Neural progenitor cell (in vitro differentiated cells): Measurements from ENCODE around the gene ZBBX. TPM values are rescaled to one million over a fixed set of nuclear protein-coding genes. Genes with fewer than 3 reads are reported as not detected.

ENCODE experiments used
- DNase-seq: peaks from one replicate; pipeline ENCODE4 v3.0.0-alpha.2; 2016; ENCODE audit warnings: low spot score
- H2AFZ ChIP-seq: fragments of 200-600 bp; sonication (generic); replicated peaks from 2 replicates; pipeline ENCODE4 v1.6.1; 2016; ENCODE audit warnings: antibody characterized with exemption
- H3F3A ChIP-seq: fragments of 200-600 bp; sonication (generic); 2 replicates; pipeline ENCODE4 v1.6.1; 2016; ENCODE audit warnings: antibody characterized with exemption, low read depth
- H3K27ac ChIP-seq: fragments of 200-600 bp; sonication (generic); 2 replicates; pipeline ENCODE4 v1.5.1; 2016; ENCODE audit warnings: mild to moderate bottlenecking
- H3K27me3 ChIP-seq: fragments of 200-600 bp; sonication (generic); 2 replicates; pipeline ENCODE4 v1.6.1; 2016; ENCODE audit warnings: mild to moderate bottlenecking, moderate library complexity
- H3K36me3 ChIP-seq: fragments of 200-600 bp; sonication (generic); 2 replicates; pipeline ENCODE4 v1.5.1; 2016
- H3K4me1 ChIP-seq: fragments of 200-600 bp; sonication (generic); 2 replicates; pipeline ENCODE4 v1.6.1; 2016; ENCODE audit warnings: mixed run types
- H3K4me2 ChIP-seq: fragments of 200-600 bp; sonication (generic); 2 replicates; pipeline ENCODE4 v1.6.1; 2016
- H3K4me3 ChIP-seq: fragments of 200-600 bp; sonication (generic); 2 replicates; pipeline ENCODE4 v1.5.1; 2016
- H3K79me2 ChIP-seq: fragments of 200-600 bp; sonication (generic); 2 replicates; pipeline ENCODE4 v1.6.1; 2016; ENCODE audit warnings: low read depth
- H3K9ac ChIP-seq: fragments of 200-600 bp; sonication (generic); 2 replicates; pipeline ENCODE4 v1.6.1; 2016
- H3K9me3 ChIP-seq: fragments of 200-600 bp; sonication (generic); 2 replicates; pipeline ENCODE4 v1.5.1; 2016; ENCODE audit warnings: low read depth
- H4K20me1 ChIP-seq: fragments of 200-600 bp; sonication (generic); 2 replicates; pipeline ENCODE4 v1.6.1; 2016; ENCODE audit warnings: low read depth
- H3K27ac Mint-ChIP-seq: 3 replicates; pipeline ENCODE4 v1.8.0; 2021; ENCODE audit warnings: mixed read lengths
- H3K27me3 Mint-ChIP-seq: 2 replicates; pipeline ENCODE4 v1.8.0; 2022; ENCODE audit warnings: low read depth, mild to moderate bottlenecking, inconsistent platforms, moderate library complexity, mixed read lengths; ENCODE audit not compliant: insufficient read depth
- H3K36me3 Mint-ChIP-seq: 3 replicates; pipeline ENCODE4 v1.8.0; 2021; ENCODE audit warnings: mixed read lengths
- H3K4me1 Mint-ChIP-seq: 3 replicates; pipeline ENCODE4 v1.8.0; 2021; ENCODE audit warnings: mixed read lengths
- H3K4me3 Mint-ChIP-seq: 3 replicates; pipeline ENCODE4 v1.8.0; 2021; ENCODE audit warnings: mild to moderate bottlenecking, moderate library complexity, mixed read lengths
- H3K9me3 Mint-ChIP-seq: 3 replicates; pipeline ENCODE4 v1.8.0; 2020; ENCODE audit warnings: mixed read lengths
- EZH2 ChIP-seq: fragments of 200-600 bp; sonication (generic); IDR thresholded peaks from 2 replicates; pipeline ENCODE4 v1.6.1; 2017; ENCODE audit warnings: antibody characterized with exemption, mild to moderate bottlenecking, moderate library complexity
- EZH2phosphoT487 ChIP-seq: fragments of 200-600 bp; sonication (generic); IDR thresholded peaks from 2 replicates; pipeline ENCODE4 v1.6.1; 2017; ENCODE audit warnings: antibody characterized with exemption
- total RNA-seq: library from RNA; depleted of rRNA; stranded (reverse); fragments of >200 nt; gene quantifications from 2 replicates; pipeline ENCODE4 v1.2.3, GENCODE V29; 2015; ENCODE audit warnings: low replicate concordance
- TF ChIP-seq, protein P1 (sequence below): fragments of 200-600 bp; sonication (generic); IDR thresholded peaks from 2 replicates; pipeline ENCODE4 v1.5.1; 2017; ENCODE audit warnings: antibody characterized with exemption, mild to moderate bottlenecking

The ZBBX gene
- total RNA-seq, 1 donor from 2014 or later, result 17.5 TPM

DNA sequence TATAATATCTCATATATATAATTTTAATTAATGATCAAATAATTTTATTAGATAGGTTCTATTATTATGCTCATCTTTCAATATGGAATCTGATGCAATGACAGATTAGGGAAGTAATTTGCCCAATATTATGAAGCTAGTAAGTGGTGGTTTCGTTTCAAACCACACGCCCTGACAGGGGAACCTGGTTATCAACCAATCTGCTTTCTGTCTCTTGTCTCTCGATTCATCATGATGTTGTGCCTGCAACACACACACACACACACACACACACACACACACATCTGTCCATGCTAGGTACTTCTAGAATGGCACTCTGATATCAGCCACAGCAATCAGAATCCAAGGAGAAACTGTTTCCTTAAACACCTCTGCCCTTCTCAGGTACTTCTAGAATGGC lies 128.4 kb downstream of the ZBBX start:
- peaks cover 2% of the 10 kb centered on the region for H3K27me3 Mint-ChIP-seq
- H3K27ac ChIP-seq, result no peak overlapping the region
- no peak overlapping the region for H3K9ac ChIP-seq
- H3K27me3 ChIP-seq, result no peaks in the 10 kb centered on the region
- no peak overlapping the region for H2AFZ ChIP-seq
- no peaks in the 10 kb centered on the region for H3K4me1 Mint-ChIP-seq
- H3K4me1 ChIP-seq, result no peaks in the 10 kb centered on the region
- H3K4me2 ChIP-seq, result no peak overlapping the region
- H3K4me3 ChIP-seq, result no peak overlapping the region
- no peaks in the 10 kb centered on the region for H3K9me3 Mint-ChIP-seq
- no peaks in the 10 kb centered on the region for H3K36me3 ChIP-seq
- H3K4me3 Mint-ChIP-seq, result no peak overlapping the region
- H3K27ac Mint-ChIP-seq, result no peak overlapping the region
- no peaks in the 10 kb centered on the region for H3K79me2 ChIP-seq
- no peak for DNase-seq
- no peaks in the 10 kb centered on the region for H3K9me3 ChIP-seq
- TF ChIP-seq, protein P1, sequence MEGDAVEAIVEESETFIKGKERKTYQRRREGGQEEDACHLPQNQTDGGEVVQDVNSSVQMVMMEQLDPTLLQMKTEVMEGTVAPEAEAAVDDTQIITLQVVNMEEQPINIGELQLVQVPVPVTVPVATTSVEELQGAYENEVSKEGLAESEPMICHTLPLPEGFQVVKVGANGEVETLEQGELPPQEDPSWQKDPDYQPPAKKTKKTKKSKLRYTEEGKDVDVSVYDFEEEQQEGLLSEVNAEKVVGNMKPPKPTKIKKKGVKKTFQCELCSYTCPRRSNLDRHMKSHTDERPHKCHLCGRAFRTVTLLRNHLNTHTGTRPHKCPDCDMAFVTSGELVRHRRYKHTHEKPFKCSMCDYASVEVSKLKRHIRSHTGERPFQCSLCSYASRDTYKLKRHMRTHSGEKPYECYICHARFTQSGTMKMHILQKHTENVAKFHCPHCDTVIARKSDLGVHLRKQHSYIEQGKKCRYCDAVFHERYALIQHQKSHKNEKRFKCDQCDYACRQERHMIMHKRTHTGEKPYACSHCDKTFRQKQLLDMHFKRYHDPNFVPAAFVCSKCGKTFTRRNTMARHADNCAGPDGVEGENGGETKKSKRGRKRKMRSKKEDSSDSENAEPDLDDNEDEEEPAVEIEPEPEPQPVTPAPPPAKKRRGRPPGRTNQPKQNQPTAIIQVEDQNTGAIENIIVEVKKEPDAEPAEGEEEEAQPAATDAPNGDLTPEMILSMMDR, result no peak
- TF ChIP-seq EZH2phosphoT487 (no peak), EZH2 (no peak)
- no peaks in the 10 kb centered on the region for H4K20me1 ChIP-seq
- H3K36me3 Mint-ChIP-seq, result no peaks in the 10 kb centered on the region
- no peaks in the 10 kb centered on the region for H3F3A ChIP-seq

DNA sequence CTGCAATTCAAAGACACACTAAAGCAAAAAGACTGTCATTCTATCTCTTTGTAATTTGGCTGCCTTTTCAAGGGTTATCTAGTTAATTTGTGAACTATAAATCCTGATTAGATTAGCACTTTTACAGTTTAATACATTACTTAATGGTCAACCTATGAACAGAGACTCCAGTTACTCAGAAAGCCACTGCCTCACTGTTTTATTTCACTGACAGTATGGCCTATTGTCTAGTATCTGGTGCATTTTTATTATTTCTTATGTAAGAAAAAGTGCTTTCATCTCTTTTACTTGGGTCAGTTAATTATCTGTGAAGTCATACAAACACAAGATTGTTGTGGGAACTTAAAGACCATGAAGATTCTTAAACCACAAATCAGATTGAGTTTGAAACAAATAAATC lies 133.8 kb downstream of the ZBBX start:
- Histone ChIP-seq H3K9me3 (no peaks in the 10 kb centered on the region), H3K27me3 (no peaks in the 10 kb centered on the region), H3K4me1 (no peaks in the 10 kb centered on the region), H3K4me2 (no peak overlapping the region), H3K36me3 (no peaks in the 10 kb centered on the region), H4K20me1 (no peaks in the 10 kb centered on the region), H3K79me2 (no peaks in the 10 kb centered on the region), H3K4me3 (no peak overlapping the region), H2AFZ (no peak overlapping the region), H3K9ac (no peak overlapping the region), H3F3A (no peaks in the 10 kb centered on the region), H3K27ac (no peak overlapping the region)
- Mint-ChIP-seq H3K27me3 (no peaks in the 10 kb centered on the region), H3K4me3 (no peak overlapping the region), H3K36me3 (no peaks in the 10 kb centered on the region), H3K4me1 (no peaks in the 10 kb centered on the region), H3K9me3 (no peaks in the 10 kb centered on the region), H3K27ac (no peak overlapping the region)
- DNase-seq, result no peak
- TF ChIP-seq EZH2phosphoT487 (no peak), EZH2 (no peak)
- TF ChIP-seq, protein P1, result no peak

DNA sequence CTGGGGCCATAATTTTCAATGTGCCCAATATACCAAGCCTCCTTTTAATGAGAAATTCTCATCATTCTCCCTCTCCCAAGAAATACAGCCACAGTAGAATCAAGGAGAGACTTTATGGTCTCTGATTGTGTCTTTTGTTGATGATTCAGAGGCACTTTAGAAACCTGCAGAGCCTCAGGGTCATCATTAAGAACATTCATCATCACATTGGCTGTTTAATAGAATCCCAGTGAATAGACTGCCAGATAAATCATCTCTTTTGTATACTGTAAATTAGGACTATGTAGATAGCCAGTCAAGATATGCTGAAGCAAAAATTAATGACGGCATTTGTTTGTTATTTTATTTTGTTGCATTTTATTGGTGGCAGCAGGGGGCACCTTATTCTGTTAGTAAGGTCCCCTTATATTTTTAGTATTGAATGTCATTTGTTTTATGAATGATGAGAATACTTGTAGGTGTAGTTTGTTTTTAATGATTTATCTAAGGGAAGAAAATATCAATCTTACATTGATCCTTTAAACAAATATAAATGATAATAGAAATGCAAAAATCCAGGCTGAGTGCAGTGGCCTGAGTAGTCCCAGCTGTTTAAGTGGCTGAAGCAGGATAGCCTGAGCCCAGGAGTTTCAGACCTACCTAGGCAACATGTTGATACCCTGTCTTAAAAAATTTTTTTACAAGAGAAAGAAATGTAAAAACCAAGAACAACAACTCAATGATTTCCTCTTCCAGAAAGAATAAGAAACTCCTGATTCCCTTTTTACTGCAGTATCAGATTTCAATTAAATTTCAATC lies 138.8 kb downstream of the ZBBX start:
- no peaks in the 10 kb centered on the region for H3K4me1 Mint-ChIP-seq
- Histone ChIP-seq H3K36me3 (no peaks in the 10 kb centered on the region), H3K4me3 (no peak overlapping the region), H2AFZ (no peak overlapping the region), H4K20me1 (no peaks in the 10 kb centered on the region), H3K4me1 (no peaks in the 10 kb centered on the region), H3K27me3 (no peaks in the 10 kb centered on the region), H3K27ac (no peak overlapping the region), H3K9me3 (no peaks in the 10 kb centered on the region), H3K4me2 (no peak overlapping the region), H3K79me2 (no peaks in the 10 kb centered on the region), H3K9ac (no peak overlapping the region), H3F3A (no peaks in the 10 kb centered on the region)
- H3K9me3 Mint-ChIP-seq, result no peaks in the 10 kb centered on the region
- H3K36me3 Mint-ChIP-seq, result no peaks in the 10 kb centered on the region
- no peak for DNase-seq
- H3K27me3 Mint-ChIP-seq, result no peaks in the 10 kb centered on the region
- no peak overlapping the region for H3K4me3 Mint-ChIP-seq
- H3K27ac Mint-ChIP-seq, result no peak overlapping the region
- TF ChIP-seq EZH2phosphoT487, result no peak
- TF ChIP-seq, protein P1, result no peak
- no peak for TF ChIP-seq EZH2
